Measurements from ENCODE around the gene SH3BGRL. TPM values are rescaled to one million over a fixed set of nuclear protein-coding genes. Genes with fewer than 3 reads are reported as not detected.

SH3BGRL gene
- total RNA-seq, 1 experiment from 2014 or later, result 93.2 TPM

GRCh38 chrX:81238166-81238565 lies 36.3 kb downstream of the SH3BGRL start:
- POLR2A ChIA-PET, result no interaction called here
- no peaks in the 10 kb centered on the region for H3K9me3 ChIP-seq (ENCODE audit: control insufficient read depth, insufficient read depth, low read depth, low read length)
- no peak for TF ChIP-seq TCF7L2 (IDR thresholded peaks at IDR 0.05; ENCODE audit: low read depth, low read length)
- no peak for TF ChIP-seq SIN3A (IDR thresholded peaks at IDR 0.05; ENCODE audit: borderline replicate concordance, insufficient read depth, low read depth, low read length)
- TF ChIP-seq, protein P1, sequence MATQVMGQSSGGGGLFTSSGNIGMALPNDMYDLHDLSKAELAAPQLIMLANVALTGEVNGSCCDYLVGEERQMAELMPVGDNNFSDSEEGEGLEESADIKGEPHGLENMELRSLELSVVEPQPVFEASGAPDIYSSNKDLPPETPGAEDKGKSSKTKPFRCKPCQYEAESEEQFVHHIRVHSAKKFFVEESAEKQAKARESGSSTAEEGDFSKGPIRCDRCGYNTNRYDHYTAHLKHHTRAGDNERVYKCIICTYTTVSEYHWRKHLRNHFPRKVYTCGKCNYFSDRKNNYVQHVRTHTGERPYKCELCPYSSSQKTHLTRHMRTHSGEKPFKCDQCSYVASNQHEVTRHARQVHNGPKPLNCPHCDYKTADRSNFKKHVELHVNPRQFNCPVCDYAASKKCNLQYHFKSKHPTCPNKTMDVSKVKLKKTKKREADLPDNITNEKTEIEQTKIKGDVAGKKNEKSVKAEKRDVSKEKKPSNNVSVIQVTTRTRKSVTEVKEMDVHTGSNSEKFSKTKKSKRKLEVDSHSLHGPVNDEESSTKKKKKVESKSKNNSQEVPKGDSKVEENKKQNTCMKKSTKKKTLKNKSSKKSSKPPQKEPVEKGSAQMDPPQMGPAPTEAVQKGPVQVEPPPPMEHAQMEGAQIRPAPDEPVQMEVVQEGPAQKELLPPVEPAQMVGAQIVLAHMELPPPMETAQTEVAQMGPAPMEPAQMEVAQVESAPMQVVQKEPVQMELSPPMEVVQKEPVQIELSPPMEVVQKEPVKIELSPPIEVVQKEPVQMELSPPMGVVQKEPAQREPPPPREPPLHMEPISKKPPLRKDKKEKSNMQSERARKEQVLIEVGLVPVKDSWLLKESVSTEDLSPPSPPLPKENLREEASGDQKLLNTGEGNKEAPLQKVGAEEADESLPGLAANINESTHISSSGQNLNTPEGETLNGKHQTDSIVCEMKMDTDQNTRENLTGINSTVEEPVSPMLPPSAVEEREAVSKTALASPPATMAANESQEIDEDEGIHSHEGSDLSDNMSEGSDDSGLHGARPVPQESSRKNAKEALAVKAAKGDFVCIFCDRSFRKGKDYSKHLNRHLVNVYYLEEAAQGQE (IDR thresholded peaks at IDR 0.05; ENCODE audit: insufficient read depth in 1 of 2, low read depth in 2 of 2, low read length in 1 of 2), result no peak
- TF ChIP-seq POLR2AphosphoS5 (IDR thresholded peaks at IDR 0.05; ENCODE audit: low read depth, low read length), result no peak
- TF ChIP-seq CTCF (IDR thresholded peaks at IDR 0.05), result no peak
- intact Hi-C loops (cut with micrococcal nuclease; ENCODE audit: unreplicated experiment) (no loop called here), in situ Hi-C loops (cut with HindIII; ENCODE audit: low pct_unique_long_range_greater_than_20kb, low sequenced_read_pairs) (no loop called here)
- no peaks in the 10 kb centered on the region for H3K27me3 ChIP-seq (ENCODE audit: control insufficient read depth, insufficient read depth, low read length)
- BruUV-seq (replicated peaks), result no TSS peak
- DNase-seq (ENCODE audit: low read depth, low spot score) (no peak), ATAC-seq (no peak)
- H3K4me1 ChIP-seq (ENCODE audit: control insufficient read depth, insufficient read depth, low read length), result no peaks in the 10 kb centered on the region
- CTCF ChIA-PET, result no interaction called here
- H3K27ac ChIP-seq (ENCODE audit: low read length), result no peak overlapping the region
- no peak overlapping the region for H3K4me3 ChIP-seq (ENCODE audit: low read depth in 2 of 2, low read length in 2 of 2)
- H3K36me3 ChIP-seq (ENCODE audit: control insufficient read depth, insufficient read depth, low read length), result no peaks in the 10 kb centered on the region

- in situ Hi-C loops (cut with HindIII; ENCODE audit: low pct_unique_long_range_greater_than_20kb, low sequenced_read_pairs), result no loop called here
- Histone ChIP-seq H3K36me3 (ENCODE audit: control insufficient read depth, insufficient read depth, low read length) (no peaks in the 10 kb centered on the region; the same call in 1 of the 2 replicates), H3K27me3 (ENCODE audit: control insufficient read depth, insufficient read depth, low read length) (no peaks in the 10 kb centered on the region), H3K4me1 (ENCODE audit: control insufficient read depth, insufficient read depth, low read length) (no peaks in the 10 kb centered on the region), H3K4me3 (ENCODE audit: low read depth in 2 of 2, low read length in 2 of 2) (no peak overlapping the region), H3K9me3 (ENCODE audit: control insufficient read depth, insufficient read depth, low read depth, low read length) (no peaks in the 10 kb centered on the region), H3K27ac (ENCODE audit: low read length) (no peak overlapping the region)
- TF ChIP-seq, protein P1 (IDR thresholded peaks at IDR 0.05; ENCODE audit: insufficient read depth in 1 of 2, low read depth in 2 of 2, low read length in 1 of 2), result no peak
- no peak for TF ChIP-seq CTCF (IDR thresholded peaks at IDR 0.05)
- TF ChIP-seq TCF7L2 (IDR thresholded peaks at IDR 0.05; ENCODE audit: low read depth, low read length), result no peak
- no peak for TF ChIP-seq SIN3A (IDR thresholded peaks at IDR 0.05; ENCODE audit: borderline replicate concordance, insufficient read depth, low read depth, low read length)
- TF ChIP-seq POLR2AphosphoS5 (IDR thresholded peaks at IDR 0.05; ENCODE audit: low read depth, low read length), result no peak
- ChIA-PET POLR2A (no interaction called here), CTCF (no interaction called here)
- ATAC-seq (no peak), DNase-seq (ENCODE audit: low read depth, low spot score) (no peak)
- intact Hi-C loops (cut with micrococcal nuclease; ENCODE audit: unreplicated experiment), result no loop called here
- no TSS peak for BruUV-seq (replicated peaks)
These were observed 38.9 kb downstream of the SH3BGRL start for GRCh38 chrX:81240701-81241331.

All from Panc1 (cell line).